Smooth muscle cell (in vitro differentiated cells): ENCODE measurements around the gene GYG2. TPM values are rescaled to one million over a fixed set of nuclear protein-coding genes. Genes with fewer than 3 reads are reported as not detected.
A peak's percentile ranks its signal among the peaks of the same experiment; 100 is the strongest.

Source experiments
- DNase-seq: peaks from one replicate; lab custom pipeline; 2025; ENCODE audit not compliant: unreplicated experiment; lab: John Stamatoyannopoulos, UW
- H2AFZ ChIP-seq: fragments of 200-600 bp; sonication (generic); 2 replicates; pipeline ENCODE4 v1.6.0; 2016; ENCODE audit warnings: antibody characterized with exemption, low read depth, mild to moderate bottlenecking
- H3F3A ChIP-seq: fragments of 200-600 bp; sonication (generic); 2 replicates; pipeline ENCODE4 v1.6.0; 2017; ENCODE audit warnings: antibody characterized with exemption, low read depth
- H3K27ac ChIP-seq: fragments of 200-600 bp; sonication (generic); 2 replicates; pipeline ENCODE4 v1.5.1; 2016; ENCODE audit warnings: low read depth, mild to moderate bottlenecking
- H3K27me3 ChIP-seq: fragments of 200-600 bp; sonication (generic); 2 replicates; pipeline ENCODE4 v1.6.1; 2016; ENCODE audit warnings: low read depth, mild to moderate bottlenecking
- H3K36me3 ChIP-seq: fragments of 200-600 bp; sonication (generic); 2 replicates; pipeline ENCODE4 v1.5.1; 2016; ENCODE audit warnings: low read depth
- H3K4me1 ChIP-seq: fragments of 200-600 bp; sonication (generic); 2 replicates; pipeline ENCODE4 v1.5.1; 2016; ENCODE audit warnings: low read depth
- H3K4me2 ChIP-seq: fragments of 200-600 bp; sonication (generic); 2 replicates; pipeline ENCODE4 v1.6.0; 2016; ENCODE audit warnings: mild to moderate bottlenecking
- H3K4me3 ChIP-seq: fragments of 200-600 bp; sonication (generic); 2 replicates; pipeline ENCODE4 v1.5.1; 2016; ENCODE audit warnings: mild to moderate bottlenecking
- H3K79me2 ChIP-seq: fragments of 200-600 bp; sonication (generic); 2 replicates; pipeline ENCODE4 v1.6.0; 2016; ENCODE audit warnings: low read depth, mild to moderate bottlenecking
- H3K9ac ChIP-seq: fragments of 200-600 bp; sonication (generic); 2 replicates; pipeline ENCODE4 v1.6.0; 2016; ENCODE audit warnings: low read depth
- H3K9me3 ChIP-seq: fragments of 200-600 bp; sonication (generic); replicated peaks from 2 replicates; pipeline ENCODE4 v1.5.1; 2016; ENCODE audit warnings: low read depth
- H4K20me1 ChIP-seq: fragments of 200-600 bp; sonication (generic); 2 replicates; pipeline ENCODE4 v1.6.0; 2016; ENCODE audit warnings: low read depth
- CTCF ChIP-seq: fragments of 200-600 bp; sonication (generic); IDR thresholded peaks from 2 replicates; pipeline ENCODE4 v1.5.1; 2017; ENCODE audit warnings: borderline replicate concordance, mild to moderate bottlenecking, antibody characterized with exemption; ENCODE audit not compliant: insufficient read depth, poor library complexity, severe bottlenecking
- WGBS: methylation state at CpG from one replicate; pipeline ENCODE4 v1.1.7; 2016; ENCODE audit warnings: low lambda C conversion rate; 5-methylcytosine and 5-hydroxymethylcytosine counted together
- polyA plus RNA-seq: library from polyadenylated mRNA; unstranded; fragments of >200 nt; fragmentation: Nextera tagmentation; extraction: Ambion mirVana; gene quantifications from 2 replicates; pipeline ENCODE4 v1.2.1, GENCODE V29; 2016
- total RNA-seq: library from RNA; depleted of rRNA; stranded (reverse); fragments of >200 nt; gene quantifications from 2 replicates; pipeline ENCODE4 v1.2.3, GENCODE V29; 2014

Gene GYG2
- total and polyA plus RNA-seq, 2 experiments from 2014 or later: 23.1 to 44.1 TPM

GRCh38 chrX:2926664-2927275 lies 98.0 kb downstream of the GYG2 start:
- Histone ChIP-seq H4K20me1 (no peaks in the 10 kb centered on the region), H3K27ac (peak overlapping the region; percentile 23), H3K9me3 (no peaks in the 10 kb centered on the region), H3K4me2 (no peak overlapping the region), H3K4me1 (peaks cover 9% of the 10 kb centered on the region), H3K9ac (no peak overlapping the region), H3K36me3 (no peaks in the 10 kb centered on the region), H3K27me3 (no peaks in the 10 kb centered on the region), H2AFZ (no peak overlapping the region), H3K79me2 (no peaks in the 10 kb centered on the region), H3K4me3 (no peak overlapping the region), H3F3A (peaks cover 6% of the 10 kb centered on the region)
- no peak for DNase-seq
- no peak for TF ChIP-seq CTCF
- 97% methylated on average over 11 of the region's 15 CpGs for WGBS

GRCh38 chrX:2928191-2928582 lies 99.5 kb downstream of the GYG2 start:
- H3K27ac ChIP-seq: peak overlapping the region; percentile 45
- no peaks in the 10 kb centered on the region for H3K79me2 ChIP-seq
- peak overlapping the region; percentile 97 for H3K4me3 ChIP-seq
- H3K36me3 ChIP-seq: no peaks in the 10 kb centered on the region
- 1% methylated on average over 8 of the region's 27 CpGs for WGBS
- no peak overlapping the region for H3K9ac ChIP-seq
- peaks cover 6% of the 10 kb centered on the region for H3F3A ChIP-seq
- DNase-seq: no peak
- H3K4me1 ChIP-seq: peaks cover 9% of the 10 kb centered on the region
- no peak overlapping the region for H2AFZ ChIP-seq
- no peaks in the 10 kb centered on the region for H4K20me1 ChIP-seq
- no peak for TF ChIP-seq CTCF
- H3K4me2 ChIP-seq: peak overlapping the region; percentile 99
- no peaks in the 10 kb centered on the region for H3K27me3 ChIP-seq
- H3K9me3 ChIP-seq: no peaks in the 10 kb centered on the region

GRCh38 chrX:2928583-2929434 lies 100.1 kb downstream of the GYG2 start, which contains the start of gene ARSD:
Gene ARSD, minus strand, starts transcription at chrX:2929339. Its CDS starts 64 bp downstream, at chrX:2929275.
- Histone ChIP-seq H3F3A (peaks cover 6% of the 10 kb centered on the region), H3K4me1 (peaks cover 9% of the 10 kb centered on the region), H3K9ac (peak within 1 kb of the TSS; percentile 94), H2AFZ (peak within 1 kb of the TSS; percentile 79), H3K27me3 (no peaks in the 10 kb centered on the region), H3K4me3 (peak within 1 kb of the TSS; percentile 97), H3K9me3 (no peaks in the 10 kb centered on the region), H4K20me1 (no peaks in the 10 kb centered on the region), H3K36me3 (no peaks in the 10 kb centered on the region), H3K27ac (peak within 1 kb of the TSS; percentile 95), H3K79me2 (no peaks in the 10 kb centered on the region), H3K4me2 (peak within 1 kb of the TSS; percentile 99)
- TF ChIP-seq CTCF: no peak
- peak; percentile 81 for DNase-seq
- WGBS: under 1% methylated on average over 34 of the region's 84 CpGs
